GM19324 (cell line): ENCODE measurements around the gene SRGAP3.

Experiments
- ATAC-seq: cut with Tn5 transposase; IDR thresholded peaks from one replicate; pipeline ENCODE4 v1.9.1; 2021; ENCODE audit warnings: mild to moderate bottlenecking, moderate library complexity; ENCODE audit not compliant: unreplicated experiment, low FRiP score

The SRGAP3 gene

GRCh38 chr3:9068051-9068450 lies 181.4 kb downstream of the SRGAP3 start:
- ATAC-seq = no peak

- peak; percentile 52 for ATAC-seq
These were observed 182.0 kb downstream of the SRGAP3 start for GRCh38 chr3:9067352-9067975.

DNA sequence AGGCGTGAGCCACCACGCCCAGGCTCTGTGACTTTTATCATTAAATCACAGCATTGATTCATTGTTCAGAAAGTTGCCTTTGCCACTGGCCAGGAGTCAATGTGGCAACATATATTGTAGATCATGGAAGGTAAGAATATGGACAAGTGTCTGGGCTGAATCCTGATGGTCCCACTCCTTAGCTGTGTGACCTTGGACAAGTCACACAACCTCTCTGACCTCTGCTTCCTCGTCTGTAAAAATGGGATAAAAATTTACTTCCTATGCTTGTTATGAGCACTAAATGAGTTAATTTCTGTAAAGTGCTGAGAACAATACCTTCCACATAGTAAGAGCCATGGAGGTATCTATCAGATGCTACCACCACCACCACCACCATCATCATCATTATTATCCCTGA lies 182.7 kb downstream of the SRGAP3 start:
- no peak for ATAC-seq

- no peak for ATAC-seq
These were observed 183.3 kb downstream of the SRGAP3 start for GRCh38 chr3:9066141-9066540.

- no peak for ATAC-seq
These were observed 184.6 kb downstream of the SRGAP3 start for GRCh38 chr3:9064850-9065249.

DNA sequence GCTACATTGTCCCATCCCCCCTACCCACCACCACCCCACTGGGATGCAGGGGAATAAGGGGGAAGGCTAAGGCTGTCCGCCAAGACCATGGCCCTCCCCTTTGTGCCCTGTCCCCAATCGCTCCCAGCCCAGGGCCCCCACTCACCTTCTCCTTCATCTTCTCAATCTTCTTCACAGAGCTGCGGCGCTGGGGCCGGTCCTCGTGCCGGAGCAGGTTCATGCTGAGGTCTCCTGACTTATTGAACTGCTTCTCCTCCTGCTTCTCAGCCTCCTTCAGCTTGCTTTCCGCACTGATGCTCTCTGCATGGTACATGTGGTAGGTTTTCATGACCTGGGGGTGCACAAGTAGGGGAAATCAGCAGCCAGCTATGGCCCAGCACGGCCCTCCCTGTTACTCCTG lies 185.2 kb downstream of the SRGAP3 start:
- ATAC-seq = no peak

- ATAC-seq = no peak
These were observed 186.9 kb downstream of the SRGAP3 start for GRCh38 chr3:9062570-9062969.

DNA sequence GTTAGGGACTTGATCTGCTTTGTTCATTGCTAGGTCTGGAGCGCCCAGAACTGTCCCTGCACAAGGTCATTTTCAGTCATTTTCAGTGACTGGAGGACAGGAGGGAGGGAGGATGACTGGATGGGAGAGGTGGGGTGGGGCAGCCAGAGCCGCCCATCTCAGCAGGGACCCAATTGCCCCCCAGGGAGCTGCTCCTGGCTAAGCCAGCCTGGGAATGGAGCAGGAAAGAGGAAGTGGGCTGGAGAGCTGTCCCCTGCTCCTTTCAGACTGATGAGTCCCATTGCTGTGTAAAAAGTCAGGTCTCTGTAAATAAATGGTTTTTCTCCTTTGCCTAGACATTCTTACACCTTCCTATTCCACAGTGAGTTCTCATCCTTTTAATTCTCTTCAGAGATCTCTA lies 187.8 kb downstream of the SRGAP3 start:
- ATAC-seq = no peak

- ATAC-seq = no peak
These were observed 189.7 kb downstream of the SRGAP3 start for GRCh38 chr3:9059489-9060400.

GRCh38 chr3:9056581-9056980 lies 192.9 kb downstream of the SRGAP3 start:
- no peak for ATAC-seq

GRCh38 chr3:9047452-9048346 lies 201.7 kb downstream of the SRGAP3 start:
- no peak for ATAC-seq

- ATAC-seq = no peak
These were observed 204.1 kb downstream of the SRGAP3 start for GRCh38 chr3:9045371-9045770.

GRCh38 chr3:9043063-9043462 lies 206.4 kb downstream of the SRGAP3 start:
- no peak for ATAC-seq

GRCh38 chr3:9041626-9042025 lies 207.8 kb downstream of the SRGAP3 start:
- no peak for ATAC-seq

GRCh38 chr3:9040996-9041395 lies 208.4 kb downstream of the SRGAP3 start:
- ATAC-seq = no peak

- ATAC-seq = no peak
These were observed 212.2 kb downstream of the SRGAP3 start for GRCh38 chr3:9037144-9037711.

DNA sequence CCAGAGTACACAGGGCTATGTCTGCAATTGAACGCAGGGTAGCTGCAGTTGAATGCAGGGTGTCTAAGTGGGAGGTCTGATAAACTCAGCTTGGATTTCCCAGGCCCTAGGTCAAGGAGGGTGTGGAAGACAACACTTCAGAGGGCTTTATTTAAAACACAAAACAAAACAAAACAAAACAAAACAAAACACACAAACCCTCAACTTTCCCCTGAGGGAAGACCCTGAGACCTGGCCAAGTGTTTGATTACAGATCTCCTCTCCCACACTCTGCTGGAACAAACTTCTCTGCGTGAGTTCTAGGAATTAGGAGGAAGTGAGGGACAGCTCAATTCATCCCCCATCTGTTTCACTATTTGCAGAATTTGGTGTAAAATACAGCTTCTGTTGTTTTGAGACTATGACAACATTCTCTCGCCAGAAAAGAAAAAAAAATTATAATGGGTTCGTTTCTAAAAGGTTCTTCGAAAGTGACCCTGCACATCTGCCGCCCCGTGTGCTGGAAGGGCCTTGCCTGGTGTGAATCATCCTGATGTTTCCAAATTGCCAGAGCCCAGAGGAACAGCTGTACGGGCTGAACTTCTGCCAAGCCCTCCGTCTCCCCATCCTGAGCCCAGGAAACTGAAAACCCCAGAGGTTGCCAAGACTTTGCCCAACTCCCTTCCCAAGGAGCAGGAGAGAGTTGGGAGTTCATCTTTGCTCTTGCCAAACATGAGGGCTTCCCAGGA lies 212.9 kb downstream of the SRGAP3 start:
- no peak for ATAC-seq

GRCh38 chr3:9035961-9036360 lies 213.5 kb downstream of the SRGAP3 start:
- no peak for ATAC-seq

- ATAC-seq = no peak
These were observed 214.0 kb downstream of the SRGAP3 start for GRCh38 chr3:9035473-9035872.

- ATAC-seq = no peak
These were observed 215.6 kb downstream of the SRGAP3 start for GRCh38 chr3:9033867-9034266.
